Skeletal muscle cell (primary cell): ENCODE data around the gene ARHGEF10L.

ENCODE experiments used
- DNase-seq: peaks from one replicate; pipeline ENCODE4 v3.0.0-alpha.2; 2010; ENCODE audit warnings: low read depth
- H3K4me3 ChIP-seq: 2 replicates; pipeline ENCODE4 v1.5.1; 2011; ENCODE audit warnings: low read depth, mild to moderate bottlenecking, control low read depth, low read length, moderate library complexity

ARHGEF10L gene

DNA sequence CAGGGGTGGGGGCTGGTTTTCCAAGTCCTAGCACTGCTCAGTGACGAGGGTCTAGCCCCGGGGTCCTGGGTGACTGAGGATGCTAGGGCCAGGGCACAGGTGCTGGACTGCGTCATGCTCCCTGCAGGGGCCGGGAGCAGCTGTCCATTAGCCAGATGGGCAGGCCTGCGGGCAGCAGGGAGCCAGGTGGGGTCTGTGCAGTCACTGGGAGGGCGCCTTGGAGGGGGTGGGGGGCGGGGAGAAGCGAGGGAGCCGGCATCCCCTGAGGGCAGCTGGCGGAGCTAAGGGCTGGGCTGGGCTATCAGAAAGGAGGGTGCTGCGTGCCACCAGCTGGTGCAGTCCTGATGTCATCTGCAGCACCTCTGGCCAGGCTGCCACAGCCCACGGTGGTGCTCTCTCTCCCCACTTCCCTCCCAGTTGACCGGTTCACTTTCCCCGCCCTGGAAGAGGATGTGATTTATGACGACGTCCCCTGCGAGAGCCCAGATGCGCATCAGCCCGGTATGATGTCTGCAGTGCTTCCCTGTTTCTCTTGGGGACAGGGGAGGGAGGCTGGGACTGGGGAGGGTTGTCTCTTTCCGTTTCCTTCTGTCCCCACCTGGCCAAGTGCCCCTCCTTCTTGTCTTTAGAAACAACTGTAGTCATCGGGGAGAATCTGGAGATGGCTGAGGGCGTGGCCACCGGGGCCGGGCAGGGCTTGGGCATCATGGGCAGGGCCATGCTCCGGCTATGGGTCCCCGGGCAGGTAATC, 63.8 kb downstream of the ARHGEF10L start:
- no peak for DNase-seq
- H3K4me3 ChIP-seq: no peak overlapping the region

DNA sequence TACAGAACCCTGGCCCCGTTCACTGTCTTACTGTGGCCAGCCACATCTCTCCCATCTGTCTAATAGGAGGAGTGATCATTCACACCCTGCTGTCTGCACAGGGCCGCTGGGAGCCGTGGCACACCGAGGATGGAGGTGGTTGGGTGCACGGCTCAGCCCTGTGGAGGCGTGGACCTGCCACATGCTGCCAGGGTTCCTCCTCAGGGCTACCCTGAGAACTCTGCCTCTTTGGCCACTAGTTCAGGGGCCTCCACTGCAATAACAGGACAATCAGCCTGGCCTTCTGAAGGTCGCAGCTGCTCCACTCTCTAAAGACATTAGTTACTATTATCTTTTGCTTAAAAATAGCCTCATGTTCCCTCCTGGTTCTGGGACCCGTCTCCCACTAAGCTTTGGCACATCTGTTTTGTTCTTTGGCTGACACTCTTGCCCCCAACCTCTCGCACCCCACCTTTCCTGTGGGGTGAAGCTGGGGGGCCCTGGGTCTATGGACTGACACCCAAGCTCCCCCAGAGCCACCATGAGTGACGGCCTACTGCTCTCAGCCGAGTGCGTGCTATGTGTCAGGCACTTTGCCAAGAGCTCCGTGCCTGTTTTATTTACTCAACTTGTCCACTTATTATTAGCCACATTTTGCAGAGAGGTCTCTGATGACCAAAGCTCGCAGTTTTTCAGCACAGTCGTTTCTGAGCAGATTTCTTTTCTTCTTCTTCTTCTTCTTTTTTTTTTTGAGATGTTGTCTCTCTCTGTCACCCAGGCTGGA, 66.3 kb downstream of the ARHGEF10L start:
- no peak for DNase-seq
- no peak overlapping the region for H3K4me3 ChIP-seq

DNA sequence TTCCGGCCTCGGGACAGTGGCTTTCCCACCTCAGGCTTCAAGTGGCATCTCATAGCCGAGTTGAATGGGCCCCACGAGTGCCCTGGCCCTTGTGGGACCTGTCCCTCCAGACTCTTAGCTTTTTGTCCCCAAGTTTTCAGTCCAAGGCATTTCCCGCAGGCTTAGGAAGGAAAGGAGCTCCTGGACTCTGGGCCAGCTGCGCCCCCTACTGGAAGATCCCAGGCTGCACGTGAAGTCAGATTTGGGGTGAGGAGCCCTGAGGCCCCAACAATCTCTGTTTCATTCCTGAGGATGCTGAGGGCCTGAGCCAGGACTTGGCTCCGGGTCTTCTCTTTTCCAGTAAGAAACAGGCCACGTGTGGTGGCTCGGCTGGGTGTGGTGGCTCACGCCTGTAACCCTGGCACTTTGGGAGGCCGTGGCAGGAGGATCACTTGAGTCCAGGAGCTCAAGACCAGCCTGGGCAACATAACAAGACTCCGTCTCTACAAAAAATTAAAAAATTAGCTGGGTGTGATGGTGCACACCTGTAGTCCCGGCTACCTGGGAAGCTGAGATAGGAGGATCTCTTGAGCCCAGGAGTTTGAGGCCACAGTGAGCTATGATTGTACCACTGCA, 67.4 kb downstream of the ARHGEF10L start:
- no peak overlapping the region for H3K4me3 ChIP-seq
- no peak for DNase-seq

DNA sequence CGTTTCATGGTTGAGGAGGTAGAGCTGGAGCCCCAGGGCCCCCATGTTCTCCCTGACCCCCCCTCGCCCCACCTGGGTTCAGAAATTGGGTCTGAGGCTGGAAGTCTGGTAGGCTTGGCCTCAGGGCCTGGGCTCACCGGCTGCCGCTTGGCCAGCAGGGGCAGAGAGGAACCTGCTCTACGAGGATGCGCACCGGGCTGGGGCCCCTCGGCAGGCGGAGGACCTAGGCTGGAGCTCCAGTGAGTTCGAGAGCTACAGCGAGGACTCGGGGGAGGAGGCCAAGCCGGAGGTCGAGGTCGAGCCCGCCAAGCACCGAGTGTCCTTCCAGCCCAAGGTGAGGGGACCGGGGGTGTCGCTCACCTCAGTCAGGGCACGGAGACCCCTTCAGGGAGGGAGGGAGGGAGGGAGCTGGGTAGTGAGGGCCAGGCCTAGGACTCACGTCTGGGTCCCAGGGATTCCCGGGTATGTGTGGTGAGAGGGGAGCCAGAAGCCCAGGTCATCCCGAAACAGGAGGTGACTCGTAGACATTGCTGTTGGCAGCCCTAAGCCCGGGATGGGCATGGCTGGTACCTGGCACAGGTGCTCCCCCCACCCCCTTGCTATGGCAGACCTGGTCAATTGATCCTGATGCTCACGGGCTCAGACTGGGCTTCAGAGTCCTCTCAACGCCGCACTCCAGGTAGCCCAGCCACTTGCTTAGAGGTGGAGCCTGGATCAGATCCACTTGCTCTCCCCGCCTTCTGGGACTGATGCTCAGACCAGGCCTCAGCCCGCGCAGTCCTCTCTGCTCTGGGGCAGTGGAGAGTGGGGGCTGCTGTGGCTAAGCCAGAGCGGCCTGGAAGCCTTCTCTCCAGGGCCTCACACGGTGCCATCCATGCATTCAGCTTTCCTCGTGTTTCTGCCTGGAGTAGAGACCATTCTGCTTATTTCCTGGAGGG, 68.4 kb downstream of the ARHGEF10L start:
- DNase-seq: no peak
- no peak overlapping the region for H3K4me3 ChIP-seq

DNA sequence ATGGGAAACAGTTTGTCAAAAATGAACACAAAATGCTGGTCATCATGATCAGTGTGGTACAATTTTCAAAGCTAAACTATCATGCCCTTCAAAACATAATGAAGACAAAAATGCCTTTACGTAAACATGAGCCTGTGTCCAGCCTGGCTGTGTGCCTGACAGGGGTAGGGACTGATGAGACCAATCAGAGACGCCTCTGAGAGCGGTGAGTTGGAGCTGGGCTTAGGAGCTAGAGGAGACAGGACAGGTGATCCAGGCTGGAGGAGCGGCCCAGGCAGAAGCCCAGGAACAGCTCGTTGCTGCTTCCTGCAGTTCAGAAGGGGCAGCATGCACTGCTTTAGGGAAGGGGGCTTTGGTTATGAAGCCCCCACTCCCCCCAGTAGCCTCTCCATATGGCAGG, 70.0 kb downstream of the ARHGEF10L start:
- no peak for DNase-seq
- no peak overlapping the region for H3K4me3 ChIP-seq

DNA sequence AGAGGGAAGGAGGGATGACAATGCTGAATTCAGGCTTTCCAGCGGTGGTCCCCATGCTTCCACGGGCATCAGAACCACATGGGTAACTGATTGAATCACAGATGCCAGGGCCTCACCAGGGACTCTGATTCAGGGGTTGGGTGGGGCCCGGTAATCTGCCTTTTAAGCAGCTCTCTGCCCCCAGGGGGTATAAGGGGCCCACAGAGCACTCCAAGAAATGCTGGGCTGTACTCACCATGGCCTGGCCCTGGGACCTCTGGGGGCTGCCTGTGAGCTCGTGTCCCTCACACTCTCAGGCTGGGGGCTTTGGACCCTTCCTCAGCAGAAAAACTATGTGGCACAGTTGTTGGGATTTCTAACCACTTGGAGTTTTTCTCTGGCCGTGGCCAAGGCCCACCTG, 70.6 kb downstream of the ARHGEF10L start:
- H3K4me3 ChIP-seq: no peak overlapping the region
- DNase-seq: no peak

DNA sequence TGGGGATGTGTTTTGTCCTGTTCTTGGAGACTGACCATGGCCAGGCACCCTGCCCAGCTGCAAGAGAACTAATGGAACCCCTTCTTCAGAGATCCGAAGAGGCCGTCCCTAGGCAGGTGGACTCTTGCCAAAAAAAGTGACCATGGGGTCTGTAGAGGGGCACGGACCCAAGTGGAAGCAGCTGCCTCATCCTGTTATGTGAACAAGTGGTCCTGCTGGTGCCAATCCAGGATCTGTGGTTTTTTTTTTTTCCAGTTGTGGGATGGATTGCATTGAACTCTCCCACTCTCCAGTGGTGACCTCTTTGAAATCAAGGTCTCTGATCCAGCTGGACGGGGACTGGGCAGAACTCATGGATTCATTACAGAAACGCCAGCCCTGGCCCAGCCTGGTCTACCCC, 71.2 kb downstream of the ARHGEF10L start:
- H3K4me3 ChIP-seq: no peak overlapping the region
- DNase-seq: no peak

DNA sequence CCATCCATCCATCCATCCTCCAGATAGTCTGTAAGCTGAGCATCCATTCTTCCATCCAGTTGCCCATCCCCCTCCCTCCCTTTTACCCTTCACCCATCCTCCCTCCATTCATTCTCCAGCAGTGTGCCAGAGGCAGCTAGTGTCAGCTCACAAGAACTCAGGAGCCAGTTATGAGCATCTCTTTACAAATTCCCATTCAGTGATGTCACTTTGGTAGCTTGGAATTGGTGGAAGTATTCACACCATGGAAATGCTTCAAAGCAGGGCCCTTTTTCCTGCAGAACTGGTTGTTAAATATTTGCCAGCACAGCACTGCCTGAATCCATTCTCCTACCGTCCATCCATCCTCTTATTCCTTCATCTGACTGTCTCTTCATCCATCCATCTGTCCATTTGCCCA, 72.5 kb downstream of the ARHGEF10L start:
- no peak for DNase-seq
- H3K4me3 ChIP-seq: no peak overlapping the region

DNA sequence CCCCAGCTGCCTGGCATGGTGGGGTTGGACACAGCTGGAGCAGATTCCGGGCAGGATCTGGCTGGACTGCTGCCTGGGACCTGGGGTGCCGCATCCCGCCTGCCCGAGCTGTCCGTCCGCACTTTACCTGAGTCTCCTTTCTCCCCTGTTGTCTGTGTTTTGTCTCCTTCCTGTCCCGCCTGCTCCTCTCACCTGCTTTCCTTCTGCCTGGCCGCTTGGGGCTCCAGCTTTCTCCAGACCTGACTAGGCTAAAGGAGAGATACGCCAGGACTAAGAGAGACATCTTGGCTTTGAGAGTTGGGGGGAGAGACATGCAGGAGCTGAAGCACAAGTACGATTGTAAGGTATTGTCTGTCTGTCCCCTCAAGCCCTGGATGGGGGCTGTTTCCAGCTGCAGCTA, 73.3 kb downstream of the ARHGEF10L start:
- no peak for DNase-seq
- no peak overlapping the region for H3K4me3 ChIP-seq

DNA sequence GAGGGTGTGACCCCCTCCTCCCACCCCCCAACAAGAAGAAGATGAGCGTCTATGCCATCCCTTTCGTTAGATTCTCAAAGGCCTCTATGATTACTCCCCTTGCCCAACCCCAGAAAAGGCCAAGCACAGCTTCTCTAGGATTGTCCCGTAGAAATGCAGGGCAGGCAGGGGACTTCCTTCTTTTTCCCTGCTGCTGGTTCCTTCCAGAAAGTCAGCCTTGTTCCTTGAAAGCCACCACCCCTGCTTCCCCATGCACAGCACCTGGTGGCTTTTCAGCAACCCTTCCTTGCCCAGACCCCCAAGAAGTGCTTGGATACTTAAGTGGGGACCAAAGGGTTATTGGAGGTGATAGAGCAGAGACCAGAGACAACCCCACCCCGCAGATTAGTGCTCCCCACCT, 75.1 kb downstream of the ARHGEF10L start:
- no peak for DNase-seq

DNA sequence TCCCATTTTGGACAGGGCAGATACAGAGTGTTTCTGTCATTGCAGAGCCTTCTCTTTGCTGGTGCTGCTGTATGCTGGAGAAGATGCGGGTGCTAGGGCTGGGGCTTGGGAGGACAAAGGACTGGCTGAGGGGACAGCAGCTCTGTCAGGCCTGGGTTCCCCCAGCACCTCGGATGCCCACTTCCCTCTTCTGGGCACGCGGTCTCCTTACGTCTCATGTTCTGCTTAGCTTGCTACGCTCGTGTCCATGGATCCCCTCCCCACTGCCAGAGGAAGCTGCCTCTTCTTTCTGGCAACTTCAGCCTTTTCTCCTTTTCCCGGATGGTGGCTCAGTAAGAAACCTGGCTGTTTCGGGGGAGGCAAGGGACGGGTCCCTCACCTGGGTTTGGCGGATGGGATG, 75.7 kb downstream of the ARHGEF10L start:
- DNase-seq: no peak
- no peak overlapping the region for H3K4me3 ChIP-seq

More for the DNA sequence above, 75.1 kb downstream of the ARHGEF10L start:
- H3K4me3 ChIP-seq: no peak overlapping the region

DNA sequence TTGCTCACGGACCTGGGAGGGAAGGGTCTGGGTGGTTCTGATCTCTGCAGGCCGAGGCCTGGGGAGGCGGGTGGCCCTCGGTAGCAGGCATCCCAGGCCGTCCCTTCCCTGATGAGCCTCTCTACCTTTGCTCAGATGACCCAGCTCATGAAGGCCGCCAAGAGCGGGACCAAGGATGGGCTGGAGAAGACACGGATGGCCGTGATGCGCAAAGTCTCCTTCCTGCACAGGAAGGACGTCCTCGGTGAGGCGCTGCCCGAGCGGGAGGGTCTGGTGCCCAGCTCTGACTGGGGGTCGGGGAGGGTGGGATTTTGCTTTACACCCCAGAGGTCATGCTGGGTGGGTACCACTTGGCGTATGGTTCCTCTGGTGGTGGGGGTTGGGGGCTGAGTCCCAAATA, 76.5 kb downstream of the ARHGEF10L start:
- DNase-seq: no peak
- H3K4me3 ChIP-seq: no peak overlapping the region

DNA sequence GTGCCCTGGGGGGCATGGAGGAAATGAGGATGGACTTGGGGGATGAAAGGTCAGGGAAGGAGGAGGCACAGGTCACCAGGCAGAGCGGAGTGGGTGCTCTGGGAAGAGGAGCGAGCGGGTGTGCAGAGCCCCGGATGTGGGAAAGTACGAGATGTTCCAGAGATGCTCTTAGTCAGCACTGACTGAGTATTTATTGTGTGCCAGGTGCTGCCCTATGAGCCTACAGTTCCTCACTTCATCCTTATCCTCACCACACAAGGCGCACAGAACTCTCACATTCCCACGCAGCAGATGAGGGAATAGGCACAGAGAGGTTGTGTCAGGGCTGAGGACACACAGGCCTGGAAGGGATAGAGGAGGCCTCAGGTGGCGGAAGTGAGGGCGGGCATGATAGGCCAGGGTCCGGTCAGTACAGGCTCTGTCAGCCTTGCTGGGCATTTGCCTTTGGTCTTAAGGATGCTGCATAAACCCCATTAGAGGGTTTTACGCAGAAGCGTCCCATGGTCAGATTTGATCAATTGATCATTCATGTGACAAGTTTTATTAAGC, 77.3 kb downstream of the ARHGEF10L start:
- DNase-seq: no peak
- no peak overlapping the region for H3K4me3 ChIP-seq

DNA sequence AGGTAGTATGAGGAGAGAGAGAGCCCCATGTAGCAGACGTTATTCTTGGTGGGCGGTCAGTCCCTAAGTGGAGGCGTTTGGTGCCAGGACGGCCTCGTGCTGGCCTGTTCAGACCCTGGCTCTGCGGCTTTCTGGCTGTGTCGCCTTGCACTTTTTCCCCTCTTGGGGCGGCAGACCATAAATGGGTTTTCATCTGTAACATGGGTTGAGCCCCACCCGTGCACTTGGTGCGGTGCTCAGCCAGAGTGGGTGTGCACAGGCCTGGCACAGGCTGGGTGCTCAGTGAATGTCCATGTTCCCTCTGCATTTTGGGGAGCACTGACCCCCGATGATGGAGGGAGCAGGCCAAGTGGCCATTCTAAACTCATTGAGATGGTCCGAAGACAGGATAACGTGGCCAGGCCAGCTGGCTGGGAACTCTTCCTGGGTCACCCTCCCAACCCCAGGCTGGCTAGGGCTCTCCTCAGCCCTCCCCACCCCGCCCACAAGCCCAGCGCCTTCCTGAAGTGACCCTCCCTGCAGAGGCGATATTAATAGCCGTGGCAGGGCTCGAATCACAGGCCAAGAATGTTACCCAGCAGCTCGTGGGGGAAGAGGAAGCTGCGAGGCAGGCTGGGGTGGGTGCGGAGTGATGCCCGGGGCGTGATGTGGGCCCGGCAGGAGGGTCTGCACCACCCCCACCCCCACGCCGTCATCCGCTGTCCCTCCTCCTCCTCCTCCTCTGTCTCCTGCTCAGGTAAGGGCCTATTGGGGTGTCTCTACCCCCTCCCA, 78.5 kb downstream of the ARHGEF10L start:
- no peak for DNase-seq
- H3K4me3 ChIP-seq: peak overlapping the region; percentile 30

DNA sequence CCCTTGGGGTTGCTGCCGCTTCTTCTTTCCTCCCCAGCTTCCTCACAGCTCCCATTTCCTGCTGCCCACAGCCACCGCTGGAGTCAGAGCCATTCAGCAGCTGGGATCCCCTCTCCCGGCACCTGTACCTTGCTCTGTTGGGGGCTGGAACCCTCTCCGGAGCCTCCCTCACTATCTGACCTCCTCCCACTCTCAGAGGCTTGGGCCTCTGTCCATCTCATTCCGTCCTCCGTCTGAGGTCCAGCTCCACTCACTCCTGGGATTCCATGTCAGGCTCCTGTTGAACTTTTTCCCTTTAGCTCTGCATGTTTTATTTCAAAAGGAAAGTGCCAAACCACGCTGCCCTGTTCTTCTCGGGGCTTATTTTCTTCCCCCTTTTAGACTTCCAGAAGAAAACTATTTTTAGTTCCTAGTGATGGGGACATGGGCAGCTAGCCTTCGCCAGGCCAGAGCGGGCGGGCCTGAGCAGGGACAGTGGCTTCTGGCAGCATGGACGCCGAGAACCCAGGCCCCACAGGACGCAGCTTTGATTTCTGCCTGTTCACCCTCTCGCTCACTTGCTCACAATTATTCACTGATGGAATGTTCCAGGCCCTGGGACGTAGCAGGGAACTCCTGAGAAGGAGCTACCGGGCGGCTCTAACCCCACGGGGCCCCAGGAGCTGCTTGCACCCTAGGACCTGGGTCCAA, 79.2 kb downstream of the ARHGEF10L start:
- DNase-seq: no peak
- peak overlapping the region; percentile 30 for H3K4me3 ChIP-seq

DNA sequence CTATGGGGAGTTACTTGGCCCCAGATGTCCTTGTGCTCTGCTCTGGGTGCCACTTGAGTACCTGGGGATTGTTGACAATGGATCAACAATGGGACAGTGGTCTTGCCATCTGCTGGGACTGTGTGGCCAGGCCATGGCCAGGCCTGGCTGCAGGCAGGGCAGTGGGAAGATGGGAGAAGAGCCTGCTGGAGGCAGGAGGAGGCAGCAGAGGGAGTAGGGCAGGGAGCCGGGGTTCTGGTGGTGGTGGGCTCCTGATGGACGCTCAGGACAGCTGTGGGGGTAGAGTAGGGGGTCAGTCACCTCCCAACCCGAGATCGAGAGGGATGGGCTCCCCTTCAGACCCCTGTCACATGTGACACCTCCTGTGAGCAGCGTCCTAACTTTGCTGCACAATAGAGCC, 81.0 kb downstream of the ARHGEF10L start:
- no peak for DNase-seq
- H3K4me3 ChIP-seq: no peak overlapping the region

DNA sequence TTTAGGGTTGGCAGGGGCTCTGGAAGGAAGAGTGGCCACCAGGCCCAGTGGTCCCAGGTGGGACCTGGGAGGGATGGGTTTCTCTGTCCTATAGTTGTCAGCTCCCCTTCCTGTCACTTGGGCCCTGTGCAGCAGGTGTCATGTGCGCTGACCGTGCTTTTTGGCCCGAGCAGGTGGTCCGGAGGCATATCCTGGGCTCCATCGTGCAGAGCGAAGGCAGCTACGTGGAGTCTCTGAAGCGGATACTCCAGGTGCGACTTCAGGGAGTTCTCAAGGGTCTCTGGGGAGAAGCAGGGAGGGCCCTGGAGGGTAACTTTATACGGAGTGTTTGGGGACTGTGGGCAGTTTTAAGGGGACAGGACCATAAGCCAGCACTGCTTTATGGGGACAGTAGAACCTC, 82.2 kb downstream of the ARHGEF10L start:
- DNase-seq: no peak
- no peak overlapping the region for H3K4me3 ChIP-seq

DNA sequence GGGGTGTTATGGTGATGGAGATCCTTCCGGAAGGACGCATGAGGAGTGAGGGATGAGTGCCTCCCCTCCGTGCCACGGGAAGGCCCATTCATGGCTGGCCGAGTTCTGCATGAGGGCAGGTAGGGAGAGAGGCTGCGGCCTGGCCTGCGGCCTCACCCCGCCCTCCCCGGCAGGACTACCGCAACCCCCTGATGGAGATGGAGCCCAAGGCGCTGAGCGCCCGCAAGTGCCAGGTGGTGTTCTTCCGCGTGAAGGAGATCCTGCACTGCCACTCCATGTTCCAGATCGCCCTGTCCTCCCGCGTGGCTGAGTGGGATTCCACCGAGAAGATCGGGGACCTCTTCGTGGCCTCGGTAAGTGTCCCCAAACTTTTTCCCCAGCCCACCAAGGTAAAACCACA, 83.3 kb downstream of the ARHGEF10L start:
- DNase-seq: no peak
- H3K4me3 ChIP-seq: no peak overlapping the region
